T-cell (primary cell): ENCODE measurements around the gene FBXL16. TPM values are rescaled to one million over a fixed set of nuclear protein-coding genes. Genes with fewer than 3 reads are reported as not detected.

Experiments used
- ATAC-seq, 4 experiments: fragments of 200-7000 bp in 3 of 4; fragments of 150-1000 bp in 1 of 4; cut with Tn5 transposase; replicated peaks in 1 of 4; 1 replicate in 3 of 4; 2 replicates in 1 of 4; pipeline ENCODE4 v1.10.0; 2021; ENCODE audit warnings: moderate library complexity in 3 of 4, mild to moderate bottlenecking in 2 of 4, moderate number of reproducible peaks in 1 of 4
- CTCF ChIA-PET, 2 donors: fragments of 300-600 bp; sonication (Branson Sonifier 250); formaldehyde crosslinking; loops; one replicate each; lab custom pipeline; 2022; ENCODE audit warnings: antibody characterized with exemption in 2 of 2; lab: Charles Lee
- POLR2A ChIA-PET, 2 donors: fragments of 300-600 bp; sonication (Branson Sonifier 250); formaldehyde crosslinking; loops; one replicate each; lab custom pipeline; 2022; ENCODE audit warnings: antibody characterized with exemption in 2 of 2; lab: Charles Lee
- DNase-seq, 35 experiments: peaks; one replicate each; pipeline versions ENCODE4 v3.0.0 to v3.0.0-alpha.2; 2013 to 2023
- H3K27ac ChIP-seq: one replicate; pipeline ENCODE4 v1.5.1; 2013; ENCODE audit warnings: low read length
- H3K27me3 ChIP-seq, 2 experiments: replicated peaks in 1 of 2; 1 replicate in 1 of 2; 2 replicates in 1 of 2; pipeline versions ENCODE4 v1.6.1 to v1.7.0; 2013; ENCODE audit warnings: low read length in 1 of 2, mixed read lengths in 1 of 2; ENCODE audit not compliant: control insufficient read depth in 2 of 2, insufficient read depth in 2 of 2; ENCODE audit errors: extremely low read depth in 1 of 2
- H3K36me3 ChIP-seq, 2 donors: 1 replicate in 1 of 2; 2 replicates in 1 of 2; pipeline versions ENCODE4 v1.6.1 to v1.7.0; 2013; ENCODE audit warnings: low read length in 1 of 2; ENCODE audit not compliant: control insufficient read depth in 2 of 2, insufficient read depth in 1 of 2; ENCODE audit errors: extremely low read depth in 1 of 2
- H3K4me1 ChIP-seq, 2 experiments: 1 replicate in 1 of 2; 2 replicates in 1 of 2; pipeline versions ENCODE4 v1.6.1 to v1.7.0; 2013; ENCODE audit warnings: low read length in 2 of 2, mixed read lengths in 1 of 2; ENCODE audit not compliant: insufficient read depth in 2 of 2, control insufficient read depth in 1 of 2; ENCODE audit errors: extremely low read depth in 1 of 2
- H3K4me3 ChIP-seq, 2 donors: 1 replicate in 1 of 2; 2 replicates in 1 of 2; pipeline versions ENCODE4 v1.5.1 to v1.7.0; 2013; ENCODE audit warnings: mild to moderate bottlenecking in 2 of 2, low read length in 1 of 2, moderate library complexity in 1 of 2; ENCODE audit not compliant: control insufficient read depth in 1 of 2; ENCODE audit errors: extremely low read depth in 1 of 2
- H3K9me3 ChIP-seq: 2 replicates; pipeline ENCODE4 v1.7.0; 2013
- H3K27ac Mint-ChIP-seq, 2 donors: one replicate each; pipeline ENCODE4 v1.8.0; 2020 to 2021; ENCODE audit warnings: mild to moderate bottlenecking in 2 of 2, mixed read lengths in 2 of 2
- H3K27me3 Mint-ChIP-seq, 2 donors: one replicate each; pipeline ENCODE4 v1.8.0; 2021 to 2022; ENCODE audit warnings: mixed read lengths in 2 of 2
- H3K36me3 Mint-ChIP-seq: one replicate; pipeline ENCODE4 v1.8.0; 2021; ENCODE audit warnings: mixed read lengths
- H3K4me1 Mint-ChIP-seq, 3 donors: one replicate each; pipeline ENCODE4 v1.8.0; 2020 to 2022; ENCODE audit warnings: mixed read lengths in 3 of 3, mild to moderate bottlenecking in 1 of 3
- H3K4me3 Mint-ChIP-seq, 3 donors: one replicate each; pipeline ENCODE4 v1.8.0; 2020 to 2022; ENCODE audit warnings: mild to moderate bottlenecking in 3 of 3, mixed read lengths in 3 of 3, moderate library complexity in 3 of 3
- H3K9me3 Mint-ChIP-seq, 3 donors: one replicate each; pipeline ENCODE4 v1.8.0; 2020 to 2022; ENCODE audit warnings: mixed read lengths in 3 of 3
- WGBS: methylation state at CpG from one replicate; pipeline ENCODE4 v1.1.5; 2013; ENCODE audit warnings: missing lambda C conversion rate; ENCODE audit not compliant: insufficient coverage; 5-methylcytosine and 5-hydroxymethylcytosine counted together
- total RNA-seq, 35 experiments: library from RNA in 6 of 35; stranded (reverse) in 6 of 35; fragments of 120-200 nt in 1 of 35; gene quantifications; one replicate each; pipeline versions ENCODE4 v1.2.1 to v1.2.4 and lab custom pipeline; 2013 to 2026

FBXL16 gene
- total RNA-seq, 5 donors from 2014 or later (not counting 1 experiment from before 2014, with no cell fraction given), result 16.4 to 65.5 (median 50.2) TPM

DNA sequence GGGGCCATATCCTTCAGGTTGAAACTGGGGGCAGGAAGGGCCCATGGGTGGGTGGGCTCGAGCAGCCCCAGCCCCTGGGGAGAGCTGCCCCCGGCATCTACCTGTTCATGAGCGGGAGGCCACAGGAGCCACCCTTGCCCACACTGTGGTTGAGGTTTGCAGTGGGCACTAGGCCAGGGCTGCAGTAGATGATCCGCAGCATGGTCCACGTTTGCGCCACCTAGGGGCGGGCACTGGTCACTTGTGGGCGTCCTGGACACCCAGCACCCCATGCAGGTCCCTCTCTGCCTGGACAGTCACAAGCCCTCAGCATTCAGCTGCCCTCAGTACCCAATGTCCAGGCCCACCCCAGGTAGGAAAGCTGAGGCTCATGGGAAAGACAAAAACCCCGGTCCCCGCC, 19.6 kb downstream of the FBXL16 start:
- Mint-ChIP-seq H3K36me3 (peaks cover 4% of the 10 kb centered on the region), H3K4me1 (peaks cover 13 to 51% (median 50%) of the 10 kb centered on the region in 3 donors), H3K27me3 (no peaks in the 10 kb centered on the region), H3K4me3 (peak overlapping the region in 2 of 3 donors; percentile 45 to 56), H3K27ac (peak overlapping the region; percentile 28 to 36), H3K9me3 (no peaks in the 10 kb centered on the region)
- WGBS, result 82% methylated on average over 8 of the region's 10 CpGs
- H3K27me3 ChIP-seq, result no peaks in the 10 kb centered on the region
- peaks cover 8 to 72% of the 10 kb centered on the region in 2 experiments for H3K4me1 ChIP-seq
- ChIA-PET CTCF (no interaction called here), POLR2A (interaction anchor here in 1 of 2 donors (0.6 kb wide), 1 partner anchor 631 kb away, joined by 5 read pairs; no protein-coding TSS in a partner anchor)
- ATAC-seq (no peak), DNase-seq (no peak)
- no peak overlapping the region for H3K27ac ChIP-seq
- peaks cover 8 to 28% of the 10 kb centered on the region in 2 donors for H3K36me3 ChIP-seq
- no peak overlapping the region for H3K4me3 ChIP-seq
- no peaks in the 10 kb centered on the region for H3K9me3 ChIP-seq

DNA sequence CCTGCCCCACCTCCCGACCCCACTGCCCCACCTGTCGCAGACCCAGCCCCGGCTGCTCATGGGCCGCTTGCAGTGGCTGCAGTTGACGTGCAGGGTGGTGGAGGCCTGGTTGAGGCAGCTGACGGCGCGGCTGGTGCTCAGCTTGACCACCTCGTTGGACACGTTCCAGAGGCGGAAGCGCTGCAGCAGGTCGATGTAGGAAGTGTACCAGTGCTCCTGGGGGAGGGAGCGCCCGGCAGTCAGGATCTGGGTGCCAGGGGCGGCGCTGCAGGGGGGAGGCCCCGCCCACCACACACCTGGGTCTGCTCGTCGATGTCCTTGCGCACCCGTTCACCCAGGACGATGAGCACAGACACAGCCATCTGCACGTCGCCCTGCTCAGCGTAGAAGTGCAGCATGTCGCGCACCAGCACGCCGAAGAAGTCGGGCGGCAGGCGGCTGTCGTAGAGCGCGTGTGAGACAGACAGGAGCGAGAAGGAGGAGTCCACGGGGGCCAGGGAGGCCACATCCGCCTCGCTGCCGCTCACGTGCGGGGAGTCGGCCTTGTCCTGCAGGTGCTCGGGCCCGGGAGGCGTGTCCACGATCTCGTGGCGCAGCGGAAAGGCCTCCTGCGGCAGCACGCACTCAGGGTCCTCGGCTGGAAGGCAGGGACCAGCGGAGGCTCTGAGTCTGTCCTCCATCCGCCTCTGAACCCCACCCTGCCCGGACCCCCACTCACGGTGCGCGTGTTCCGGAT, 20.5 kb downstream of the FBXL16 start:
- ChIA-PET CTCF (no interaction called here), POLR2A (no interaction called here)

DNA sequence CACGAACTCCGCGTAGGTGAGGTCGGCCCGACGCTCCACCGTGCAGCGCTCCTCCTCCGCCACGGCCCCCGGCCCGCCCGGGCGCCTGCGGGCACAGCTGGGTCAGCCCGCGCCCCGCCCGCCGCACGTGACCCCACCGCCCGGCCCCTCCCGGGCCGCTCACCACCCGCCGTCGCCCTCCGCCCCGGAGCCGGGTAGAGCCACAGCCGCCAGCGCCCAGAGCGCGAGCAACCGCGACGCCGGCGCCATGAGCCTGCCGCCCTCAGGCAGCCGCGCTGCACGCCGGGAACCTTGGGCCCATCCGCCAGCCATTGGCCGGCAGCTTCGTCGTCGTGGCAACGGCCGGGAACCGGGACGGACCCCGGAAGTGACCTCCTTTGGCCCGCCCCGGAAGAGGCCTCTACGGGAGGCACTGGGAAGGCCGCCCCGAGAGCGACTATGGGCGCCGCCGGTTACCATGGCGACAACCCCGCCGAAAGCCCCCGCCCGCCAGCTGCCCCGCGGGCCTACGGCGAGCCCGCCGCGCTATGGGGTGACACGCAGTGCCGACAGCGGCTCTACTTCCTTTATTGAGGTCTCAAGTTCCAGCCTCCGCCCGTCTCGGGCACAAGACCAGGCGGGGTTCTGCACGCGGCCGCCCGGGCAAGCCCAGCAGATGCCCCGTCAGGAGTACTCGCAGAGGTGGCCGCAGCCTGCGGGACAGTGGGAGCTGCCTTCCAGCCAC, 21.4 kb downstream of the FBXL16 start, which contains the start of gene JMJD8:
Gene JMJD8, minus strand, starts transcription at position 264 of the 724 bp plus-strand sequence. Its CDS starts 15 bp downstream, at position 249.
- Histone ChIP-seq H3K4me3 (peak within 1 kb of the TSS; percentile 62), H3K4me1 (peaks cover 3 to 67% of the 10 kb centered on the region in 2 experiments)
- CTCF ChIA-PET, result no interaction called here

More for the DNA sequence above, 20.5 kb downstream of the FBXL16 start:
- Histone ChIP-seq H3K4me3 (no peak overlapping the region), H3K36me3 (peaks cover 8 to 28% of the 10 kb centered on the region in 2 donors), H3K4me1 (peaks cover 8 to 69% of the 10 kb centered on the region in 2 experiments), H3K9me3 (no peaks in the 10 kb centered on the region), H3K27me3 (no peaks in the 10 kb centered on the region), H3K27ac (no peak overlapping the region)
- WGBS, result 94% methylated on average over 56 of the region's 61 CpGs
- DNase-seq (no peak), ATAC-seq (no peak)
- Mint-ChIP-seq H3K27ac (no peak overlapping the region), H3K4me3 (peak overlapping the region in 2 of 3 donors; percentile 28 to 45), H3K4me1 (peaks cover 10 to 46% (median 46%) of the 10 kb centered on the region in 3 donors), H3K36me3 (peaks cover 4% of the 10 kb centered on the region), H3K27me3 (no peaks in the 10 kb centered on the region), H3K9me3 (no peaks in the 10 kb centered on the region)

GRCh38 chr16:683396-684070, 22.1 kb downstream of the FBXL16 start:
- CTCF ChIA-PET, result no interaction called here
- ATAC-seq (no peak), DNase-seq (no peak)
- POLR2A ChIA-PET, result no interaction called here
- Histone ChIP-seq H3K9me3 (no peaks in the 10 kb centered on the region), H3K36me3 (peaks cover 8 to 28% of the 10 kb centered on the region in 2 donors), H3K27me3 (no peaks in the 10 kb centered on the region), H3K4me1 (peaks cover 2 to 66% of the 10 kb centered on the region in 2 experiments), H3K4me3 (peak overlapping the region; percentile 22 to 48), H3K27ac (no peak overlapping the region)
- peak overlapping the region; percentile 68 to 77 (median 71) for H3K4me3 Mint-ChIP-seq
- no peaks in the 10 kb centered on the region for H3K27me3 Mint-ChIP-seq
- WGBS, result 22% methylated on average over 56 of the region's 57 CpGs
- H3K4me1 Mint-ChIP-seq, result peaks cover 17 to 42% (median 36%) of the 10 kb centered on the region in 3 donors
- peaks cover 4% of the 10 kb centered on the region for H3K36me3 Mint-ChIP-seq
- H3K27ac Mint-ChIP-seq, result peak overlapping the region; percentile 65 to 66
- no peaks in the 10 kb centered on the region for H3K9me3 Mint-ChIP-seq

More for the DNA sequence above, 21.4 kb downstream of the FBXL16 start, which contains the start of gene JMJD8:
- H3K27me3 Mint-ChIP-seq, result no peaks in the 10 kb centered on the region
- H3K36me3 Mint-ChIP-seq, result peaks cover 4% of the 10 kb centered on the region
- ATAC-seq, result peak; percentile 60 to 76 (median 66)
- H3K4me3 Mint-ChIP-seq, result peak within 1 kb of the TSS; percentile 69 to 79 (median 77)
- no peaks in the 10 kb centered on the region for H3K9me3 ChIP-seq
- peak; percentile 85 to 97 (median 91) for DNase-seq
- POLR2A ChIA-PET, result no interaction called here
- peak within 1 kb of the TSS; percentile 75 for H3K27ac ChIP-seq
- H3K27me3 ChIP-seq, result no peaks in the 10 kb centered on the region
- peaks cover 12 to 45% (median 41%) of the 10 kb centered on the region in 3 donors for H3K4me1 Mint-ChIP-seq
- no peaks in the 10 kb centered on the region for H3K9me3 Mint-ChIP-seq
- H3K36me3 ChIP-seq, result peaks cover 8 to 28% of the 10 kb centered on the region in 2 donors
- H3K27ac Mint-ChIP-seq, result peak within 1 kb of the TSS; percentile 65 to 66
- 3% methylated on average over 91 of the region's 91 CpGs for WGBS

DNA sequence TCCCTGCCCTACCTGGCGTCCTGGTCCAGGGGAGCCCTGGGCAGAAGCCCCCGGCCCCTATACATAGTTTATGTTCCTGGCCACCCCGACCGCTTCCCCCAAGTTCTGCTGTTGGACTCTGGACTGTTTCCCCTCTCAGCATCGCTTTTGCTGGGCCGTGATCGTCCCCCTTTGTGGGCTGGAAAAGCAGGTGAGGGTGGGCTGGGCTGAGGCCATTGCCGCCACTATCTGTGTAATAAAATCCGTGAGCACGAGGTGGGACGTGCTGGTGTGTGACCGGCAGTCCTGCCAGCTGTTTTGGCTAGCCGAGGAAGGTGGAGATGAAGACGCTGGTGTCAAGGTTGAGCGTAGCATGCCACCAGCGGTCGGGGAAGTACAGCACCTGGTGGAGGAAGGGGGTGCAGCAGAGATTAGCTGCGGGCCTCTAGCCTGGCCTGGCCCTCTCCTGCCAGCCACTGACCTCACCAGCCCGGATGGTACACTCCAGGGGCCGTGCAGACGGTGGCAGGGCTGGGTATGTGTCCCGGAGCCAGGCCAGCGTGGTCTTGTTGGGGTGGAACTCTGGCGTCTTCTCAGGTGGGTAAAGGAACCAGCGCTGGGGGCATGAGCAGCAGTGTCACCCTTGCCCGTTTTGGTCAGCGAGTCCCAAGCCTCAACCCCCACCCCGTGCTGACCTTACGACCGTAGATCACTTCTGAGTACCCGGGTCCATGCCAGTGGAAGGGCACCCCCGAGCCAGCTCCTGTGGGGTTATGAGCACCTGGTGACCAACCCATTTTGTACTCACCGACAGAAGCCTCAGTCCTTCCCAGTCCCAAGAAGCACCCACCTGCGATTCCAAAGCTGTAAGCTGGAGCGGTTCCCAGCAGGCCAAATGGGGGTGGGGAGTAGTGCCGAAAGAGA, 22.9 kb downstream of the FBXL16 start:
- ATAC-seq, result no peak
- peaks cover 17 to 42% (median 36%) of the 10 kb centered on the region in 3 donors for H3K4me1 Mint-ChIP-seq

More for the DNA sequence above, 22.9 kb downstream of the FBXL16 start:
- Histone ChIP-seq H3K27me3 (no peaks in the 10 kb centered on the region), H3K36me3 (peaks cover 8 to 28% of the 10 kb centered on the region in 2 donors), H3K27ac (no peak overlapping the region), H3K4me1 (peaks cover 2 to 65% of the 10 kb centered on the region in 2 experiments), H3K9me3 (no peaks in the 10 kb centered on the region), H3K4me3 (no peak overlapping the region)
- WGBS, result 90% methylated on average over 27 of the region's 36 CpGs
- ChIA-PET POLR2A (no interaction called here), CTCF (no interaction called here)
- peak in 1 of 35 experiments; percentile 34 for DNase-seq
- H3K27ac Mint-ChIP-seq, result peak overlapping the region; percentile 66
- no peaks in the 10 kb centered on the region for H3K27me3 Mint-ChIP-seq
- H3K9me3 Mint-ChIP-seq, result no peaks in the 10 kb centered on the region
- peaks cover 4% of the 10 kb centered on the region for H3K36me3 Mint-ChIP-seq
- peak overlapping the region; percentile 68 to 77 (median 71) for H3K4me3 Mint-ChIP-seq
